Measurements from ENCODE around the gene SLC6A1.
"Not testable (repeated sequence)": the region's sequence is repeated elsewhere in the genome, so short reads cannot be mapped to it uniquely, and the experiment has no call there.

The SLC6A1 gene

GRCh38 chr3:11059799-11060115 is 67.2 kb downstream of the SLC6A1 start:
- no peak for DNase-seq (ENCODE audit: low read depth in 2 of 2)

DNA sequence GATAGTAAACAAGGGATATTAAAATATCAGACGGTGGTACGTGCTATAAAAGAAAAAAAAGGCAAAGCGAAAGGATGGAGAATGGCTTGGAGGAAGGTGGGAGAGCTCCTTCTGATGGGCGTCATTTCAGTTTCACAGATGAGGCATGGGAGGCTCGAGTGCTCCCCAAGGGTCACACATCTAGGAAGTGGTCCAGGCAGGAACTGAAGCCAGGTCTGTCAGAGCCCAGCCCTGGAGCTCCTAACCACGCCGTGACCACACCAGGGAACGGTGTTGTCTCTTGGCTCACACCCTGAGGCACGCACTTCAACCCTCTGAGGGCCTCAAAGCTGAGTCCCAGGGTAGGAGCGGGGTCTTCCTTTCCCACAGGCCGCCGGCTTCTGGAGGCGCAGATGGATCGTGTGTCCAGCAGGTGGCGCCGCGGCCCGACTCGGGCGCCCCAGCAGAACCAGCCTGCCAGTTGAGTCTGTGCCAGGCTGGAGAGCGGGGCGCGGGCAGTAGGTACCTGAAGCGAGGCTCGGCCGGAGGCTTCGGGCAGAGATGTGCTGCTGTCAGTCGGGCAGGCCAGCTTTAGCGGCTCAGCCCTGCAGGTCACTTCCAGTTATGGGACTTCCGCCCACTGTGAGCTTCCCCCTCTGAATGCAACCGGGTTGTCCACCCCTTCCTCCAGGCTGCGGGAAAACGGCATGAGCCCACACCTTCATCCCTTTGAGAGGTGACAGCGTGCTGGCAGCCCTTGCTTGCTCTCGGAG is 68.1 kb downstream of the SLC6A1 start:
- peak in 1 of 2 experiments; percentile 20 for DNase-seq (ENCODE audit: low read depth in 2 of 2)

- not testable (repeated sequence) for DNase-seq (ENCODE audit: low read depth in 2 of 2)
Observed at GRCh38 chr3:11061268-11061871, 68.8 kb downstream of the SLC6A1 start.

GRCh38 chr3:11062704-11063103 is 70.2 kb downstream of the SLC6A1 start:
- no peak for DNase-seq (ENCODE audit: low read depth in 2 of 2)

- DNase-seq (ENCODE audit: low read depth in 2 of 2): no peak
Observed at GRCh38 chr3:11071096-11071755, 78.7 kb downstream of the SLC6A1 start.

DNA sequence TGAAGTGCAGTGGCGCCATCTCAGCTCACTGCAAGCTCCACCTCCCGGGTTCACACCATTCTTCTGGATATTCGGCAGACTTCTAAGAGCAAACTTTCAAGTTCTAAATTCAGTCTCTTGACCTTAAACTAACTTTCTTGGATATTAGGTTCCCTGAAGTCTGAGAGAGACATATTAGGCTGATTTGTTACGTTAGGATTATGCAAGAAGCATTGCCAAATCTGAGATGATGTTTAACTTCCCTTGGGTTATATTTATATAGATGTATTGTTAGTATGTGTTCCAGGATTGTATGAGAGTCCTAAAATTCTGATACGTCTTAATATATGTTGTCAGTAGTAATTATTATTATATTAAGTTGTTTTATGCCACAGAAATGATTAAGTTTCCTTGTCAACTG is 80.1 kb downstream of the SLC6A1 start:
- DNase-seq (ENCODE audit: low read depth in 2 of 2): no peak

- no peak for DNase-seq (ENCODE audit: low read depth in 2 of 2)
Observed at GRCh38 chr3:11074011-11074410, 81.5 kb downstream of the SLC6A1 start.

DNA sequence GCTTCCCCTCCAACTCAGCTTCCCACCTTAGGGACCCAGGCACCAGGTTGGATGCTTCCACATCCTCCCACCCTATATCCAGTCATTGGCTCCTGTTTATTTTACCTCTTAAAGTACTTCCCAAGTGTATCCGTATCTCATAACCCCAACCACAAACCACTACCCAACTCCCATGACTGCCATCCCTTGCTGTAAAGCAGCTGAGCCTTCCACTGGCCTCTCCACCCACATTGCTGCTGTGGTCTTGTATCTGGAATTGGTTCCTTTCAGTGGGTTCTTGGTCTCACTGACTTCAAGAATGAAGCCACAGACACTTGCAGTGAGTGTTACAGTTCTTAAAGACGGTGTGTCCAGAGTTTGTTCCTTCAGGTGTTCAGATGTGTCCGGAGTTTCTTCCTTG is 81.9 kb downstream of the SLC6A1 start:
- DNase-seq (ENCODE audit: low read depth in 2 of 2): no peak

DNA sequence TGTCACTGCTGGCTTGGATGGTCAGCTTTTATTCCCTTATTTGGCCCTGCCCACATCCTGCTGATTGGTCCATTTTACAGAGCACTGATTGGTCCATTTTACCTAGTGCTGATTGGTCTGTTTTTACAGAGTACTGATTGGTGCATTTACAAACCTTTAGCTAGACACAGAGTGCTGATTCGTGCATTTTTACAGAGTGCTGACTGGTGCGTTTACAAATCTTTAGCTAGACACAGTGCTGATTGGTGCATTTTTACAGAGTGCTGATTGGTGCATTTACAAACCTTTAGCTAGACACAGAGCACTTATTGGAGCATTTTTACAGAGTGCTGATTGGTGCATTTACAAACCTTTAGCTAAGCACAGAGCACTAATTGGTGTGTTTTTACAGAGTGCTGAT is 82.6 kb downstream of the SLC6A1 start:
- not testable (repeated sequence) for DNase-seq (ENCODE audit: low read depth in 2 of 2)

GRCh38 chr3:11076711-11077110 is 84.2 kb downstream of the SLC6A1 start:
- no peak for DNase-seq (ENCODE audit: low read depth in 2 of 2)

DNA sequence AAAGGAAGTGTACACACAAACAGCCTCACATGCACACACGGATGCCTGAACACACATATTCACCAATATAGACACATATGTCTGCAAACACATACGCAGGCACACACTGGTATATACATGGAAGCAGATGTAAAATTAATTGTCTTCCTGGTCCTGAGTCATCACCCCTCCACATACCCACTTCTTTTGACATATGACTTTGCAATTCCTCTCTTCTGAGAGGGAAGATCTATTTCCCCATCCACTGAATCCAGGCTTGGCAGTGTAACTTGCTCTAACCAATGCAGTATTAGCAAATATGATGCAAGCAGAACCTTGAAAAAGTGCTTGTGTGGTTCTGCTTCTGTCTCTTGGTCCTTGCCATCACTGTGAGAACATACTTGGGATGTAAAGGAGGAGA is 84.9 kb downstream of the SLC6A1 start:
- DNase-seq (ENCODE audit: low read depth in 2 of 2): peak in 1 of 2 experiments; percentile 35

DNA sequence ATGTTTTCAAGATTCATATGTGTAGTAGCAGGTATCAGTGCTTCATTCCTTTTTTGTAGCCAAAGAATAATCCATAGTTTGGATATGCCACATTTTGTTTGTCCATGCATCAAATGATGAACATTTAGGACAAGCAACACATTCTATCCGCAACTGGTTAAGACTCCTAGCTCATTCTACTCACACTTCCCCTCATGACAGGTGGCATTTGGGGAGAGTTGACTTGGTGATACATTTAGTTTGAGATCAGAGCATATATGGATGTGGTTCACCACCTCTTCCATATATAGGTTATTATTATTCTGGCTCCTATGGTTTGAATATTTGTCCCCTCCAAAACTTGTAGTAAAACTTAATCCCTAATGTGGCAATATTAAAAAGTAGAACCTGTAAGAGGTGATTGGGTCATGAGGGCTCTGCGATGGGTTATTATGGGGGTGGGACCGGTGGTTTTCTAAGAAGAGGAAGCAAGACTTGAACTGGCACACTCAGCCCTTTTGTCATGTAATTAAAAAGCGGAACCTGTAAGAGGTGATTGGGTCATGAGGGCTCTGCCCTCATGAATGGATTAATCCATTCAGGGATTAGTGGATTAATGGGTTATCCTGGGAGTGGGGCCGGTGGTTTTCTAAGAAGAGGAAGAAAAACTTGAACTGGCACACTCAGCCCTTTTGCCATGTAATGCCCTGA is 86.4 kb downstream of the SLC6A1 start:
- DNase-seq (ENCODE audit: low read depth in 2 of 2): no peak

DNA sequence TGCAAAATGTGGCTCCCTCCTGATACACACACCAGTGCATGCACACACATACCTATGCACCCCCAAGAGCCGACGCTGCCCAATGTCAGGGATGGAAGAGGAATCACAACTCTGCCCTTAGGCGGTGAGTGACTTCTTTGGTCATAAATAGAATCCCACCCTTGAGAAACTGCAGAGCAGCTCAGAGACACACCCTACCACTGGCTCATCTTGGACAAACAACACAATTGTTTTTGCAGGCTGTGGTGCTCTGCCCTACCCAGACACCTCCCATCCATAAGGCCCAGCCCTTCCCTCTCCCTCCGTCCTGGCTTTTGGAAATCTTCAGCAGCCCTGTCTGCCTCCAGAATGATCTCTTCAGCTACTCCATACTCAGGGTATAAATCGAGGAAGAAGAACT is 87.9 kb downstream of the SLC6A1 start:
- DNase-seq (ENCODE audit: low read depth in 2 of 2): no peak

GRCh38 chr3:11084098-11084497 is 91.5 kb downstream of the SLC6A1 start:
- DNase-seq (ENCODE audit: low read depth in 2 of 2): no peak

- DNase-seq (ENCODE audit: low read depth in 2 of 2): no peak
Observed at GRCh38 chr3:11084677-11085076, 92.1 kb downstream of the SLC6A1 start.

DNA sequence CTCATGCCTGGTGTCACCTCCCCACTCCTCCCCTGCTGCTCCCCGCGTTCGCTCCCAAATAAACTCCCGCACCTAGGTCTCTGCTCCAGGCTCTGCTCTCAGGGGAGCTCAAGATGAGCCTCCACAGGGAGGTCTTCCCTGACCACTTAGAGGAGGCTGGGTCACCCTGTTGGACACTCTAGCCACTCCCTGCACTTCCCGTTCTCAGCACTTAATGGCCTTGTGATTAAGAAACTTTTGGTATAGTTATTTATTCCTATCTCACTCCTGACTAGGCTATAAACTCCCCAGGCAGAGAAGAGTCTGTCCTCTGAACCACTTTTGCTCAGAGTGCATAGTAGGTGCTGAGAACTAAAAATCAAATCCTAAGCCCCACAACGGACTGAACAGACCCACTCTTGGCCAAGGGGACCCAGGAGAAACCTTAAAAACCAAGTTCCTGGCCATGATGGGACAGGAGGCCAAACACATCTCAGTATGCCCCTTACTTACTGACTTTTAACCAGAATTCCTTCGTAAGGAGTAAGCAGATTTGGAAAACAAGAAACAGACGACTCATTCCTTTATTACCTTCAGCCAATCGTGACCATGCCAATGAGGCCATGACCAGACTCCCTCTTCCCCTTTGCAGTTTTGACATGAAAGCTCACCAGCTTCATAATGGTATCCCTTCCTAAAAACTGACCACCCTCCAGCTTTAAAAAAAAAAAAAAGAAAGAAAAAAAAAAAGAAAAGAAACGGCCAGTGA is 92.7 kb downstream of the SLC6A1 start:
- DNase-seq (ENCODE audit: low read depth in 2 of 2): no peak

- no peak for DNase-seq (ENCODE audit: low read depth in 2 of 2)
Observed at GRCh38 chr3:11086856-11087255, 94.3 kb downstream of the SLC6A1 start.

GRCh38 chr3:11088066-11088465 is 95.5 kb downstream of the SLC6A1 start:
- no peak for DNase-seq (ENCODE audit: low read depth in 2 of 2)

GRCh38 chr3:11088831-11089230 is 96.3 kb downstream of the SLC6A1 start:
- no peak for DNase-seq (ENCODE audit: low read depth in 2 of 2)
